Omental fat pad (tissue), 4 donors: ENCODE data around the gene ADAMTS7. TPM values are rescaled to one million over a fixed set of nuclear protein-coding genes. Genes with fewer than 3 reads are reported as not detected.
"Not testable (repeated sequence)": the region's sequence is repeated elsewhere in the genome, so short reads cannot be mapped to it uniquely, and the experiment has no call there.

Experiments used
- ATAC-seq: fragments of 150-250 bp; one replicate; pipeline ENCODE4 v1.9.1; 2016; ENCODE audit warnings: mild to moderate bottlenecking, moderate library complexity; ENCODE audit not compliant: low FRiP score
- DNase-seq: peaks from one replicate; pipeline ENCODE4 v3.0.0-alpha.2; 2019; ENCODE audit warnings: low spot score
- CTCF ChIP-seq, 3 donors: fragments of 450-650 bp; IDR thresholded peaks; one replicate each; pipeline ENCODE4 v1.5.1; 2016 to 2017; ENCODE audit warnings: antibody characterized with exemption in 3 of 3, mild to moderate bottlenecking in 3 of 3, moderate library complexity in 2 of 3
- total RNA-seq, 4 donors: library from RNA; depleted of rRNA; stranded (reverse); fragments of >200 nt; gene quantifications; one replicate each; pipeline ENCODE4 v1.1.0, GENCODE V29; 2016

Gene ADAMTS7
- total RNA-seq, 4 donors from 2014 or later, result 4.4 to 7.8 (median 6.3) TPM

DNA sequence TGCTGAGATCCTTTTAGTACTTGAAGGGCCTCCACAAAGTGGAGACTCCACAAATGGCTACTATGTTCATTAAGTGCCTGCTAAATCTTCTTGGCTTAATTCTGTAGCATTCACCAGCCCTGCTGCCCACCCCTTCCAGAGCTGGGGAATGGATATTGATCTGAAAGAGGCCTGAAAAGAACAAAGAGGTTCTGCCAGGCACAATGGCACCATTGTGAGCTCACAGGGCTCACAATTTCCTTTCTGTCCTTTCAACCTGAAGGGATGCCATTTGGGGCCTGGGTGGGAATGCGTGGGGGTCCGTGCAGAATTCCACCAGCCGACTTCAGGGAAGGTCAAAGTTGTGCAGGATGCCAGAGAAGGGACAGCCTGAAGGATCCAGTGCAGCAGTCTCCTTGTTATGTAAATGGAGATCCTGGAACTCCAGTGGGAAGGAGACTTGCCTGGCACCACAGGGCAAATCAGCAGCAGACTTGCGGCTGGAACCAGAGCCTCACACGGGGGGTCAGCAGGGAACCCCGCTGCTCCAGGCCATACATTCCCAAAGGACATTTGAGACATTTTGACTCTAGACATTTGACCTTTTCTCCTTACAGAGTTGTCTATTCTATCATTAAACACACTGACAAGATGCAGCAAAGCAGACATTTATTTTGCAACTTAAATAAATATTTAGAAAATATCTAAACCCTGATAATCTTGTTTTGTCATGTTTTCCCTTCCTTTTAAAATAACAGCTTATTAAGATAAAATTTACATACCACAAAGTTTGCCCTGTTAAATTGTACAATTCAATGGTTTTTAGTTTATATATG lies 39.9 kb upstream of the ADAMTS7 start:
- no peak for TF ChIP-seq CTCF (IDR thresholded peaks at IDR 0.05)
- no peak for ATAC-seq

GRCh38 chr15:78850352-78850751 lies 39.1 kb upstream of the ADAMTS7 start:
- ATAC-seq (no peak), DNase-seq (no peak)
- no peak for TF ChIP-seq CTCF (IDR thresholded peaks at IDR 0.05)

More for the DNA sequence above, 39.9 kb upstream of the ADAMTS7 start:
- DNase-seq, result no peak

DNA sequence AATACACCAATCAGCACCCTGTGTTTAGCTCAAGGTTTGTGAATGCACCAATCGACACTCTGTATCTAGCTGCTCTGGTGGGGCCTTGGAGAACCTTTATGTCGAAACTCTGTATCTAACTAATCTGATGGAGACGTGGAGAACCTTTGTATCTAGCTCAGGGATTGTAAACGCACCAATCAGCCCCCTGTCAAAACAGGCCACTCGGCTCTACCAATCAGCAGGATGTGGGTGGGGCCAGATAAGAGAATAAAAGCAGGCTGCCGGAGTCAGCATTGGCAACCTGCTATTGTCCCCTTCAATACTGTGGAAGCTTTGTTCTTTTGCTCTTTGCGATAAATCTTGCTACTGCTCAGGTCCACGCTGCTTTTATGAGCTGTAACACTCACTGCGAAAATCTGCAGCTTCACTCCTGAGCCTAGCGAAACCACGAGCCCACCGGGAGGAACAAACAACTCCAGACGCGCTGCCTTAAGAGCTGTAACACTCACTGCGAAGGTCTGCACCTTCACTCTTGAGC lies 36.2 kb upstream of the ADAMTS7 start:
- DNase-seq, ATAC-seq: not testable (repeated sequence)

DNA sequence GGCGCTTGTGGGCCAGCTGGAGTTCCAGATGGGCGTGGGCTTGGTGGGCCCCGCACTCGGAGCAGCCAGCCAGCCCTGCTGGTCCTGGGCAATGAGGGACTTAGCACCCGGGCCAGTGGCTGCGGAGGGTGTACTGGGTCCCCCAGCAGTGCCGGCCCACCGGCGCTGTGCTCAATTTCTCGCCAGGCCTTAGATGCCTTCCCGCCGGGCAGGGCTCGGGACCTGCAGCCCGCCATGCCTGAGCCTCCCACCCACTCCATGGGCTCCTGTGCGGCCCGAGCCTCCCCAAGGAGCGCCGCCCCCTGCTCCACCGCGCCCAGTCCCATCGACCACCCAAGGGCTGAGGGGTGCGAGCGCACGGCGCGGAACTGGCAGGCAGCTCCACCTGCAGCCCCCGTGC lies 35.6 kb upstream of the ADAMTS7 start:
- DNase-seq, result not testable (repeated sequence)

DNA sequence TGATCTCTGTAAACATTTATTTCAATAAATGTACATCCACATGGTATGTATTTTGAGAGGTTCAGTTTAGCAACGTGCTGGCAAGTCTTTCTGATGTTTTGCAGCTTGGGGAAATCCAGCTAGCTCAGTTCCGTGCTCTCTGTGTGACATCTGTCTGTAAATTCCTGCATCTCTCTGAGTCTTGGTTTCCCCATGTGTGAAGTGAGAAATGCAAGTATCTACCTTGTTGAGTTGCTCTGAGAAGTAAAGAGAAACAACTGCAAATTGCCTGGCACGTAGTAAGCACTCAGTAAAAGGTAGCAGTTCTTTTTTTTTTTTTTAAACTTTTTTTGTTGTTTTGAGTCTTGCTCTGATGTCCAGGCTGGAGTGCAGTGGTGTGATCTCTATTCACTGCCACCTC lies 31.3 kb upstream of the ADAMTS7 start:
- TF ChIP-seq CTCF (IDR thresholded peaks at IDR 0.05), result no peak
- ATAC-seq (no peak), DNase-seq (no peak)

More for the DNA sequence above, 35.6 kb upstream of the ADAMTS7 start:
- ATAC-seq, result not testable (repeated sequence)

- no peak for TF ChIP-seq CTCF (IDR thresholded peaks at IDR 0.05)
- DNase-seq, result no peak
- no peak for ATAC-seq
Observed at GRCh38 chr15:78841891-78842290, 30.6 kb upstream of the ADAMTS7 start.

DNA sequence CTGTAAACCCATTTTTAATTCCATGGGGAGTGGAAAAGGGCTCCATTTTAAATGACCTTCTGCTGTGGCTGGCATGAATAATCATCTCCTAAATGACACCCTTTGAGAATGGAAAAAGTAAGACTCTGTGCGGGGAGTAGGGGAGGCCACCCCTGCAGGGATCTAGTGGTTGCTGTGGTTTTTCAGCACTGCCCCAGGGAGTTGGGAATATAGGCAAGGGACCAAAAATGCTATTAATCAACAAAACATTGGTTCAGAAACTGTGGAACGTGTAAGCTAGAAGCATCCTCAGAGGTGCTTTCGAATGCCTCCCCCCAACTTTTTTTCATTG lies 30.1 kb upstream of the ADAMTS7 start:
- no peak for TF ChIP-seq CTCF (IDR thresholded peaks at IDR 0.05)
- ATAC-seq, result no peak
- no peak for DNase-seq

DNA sequence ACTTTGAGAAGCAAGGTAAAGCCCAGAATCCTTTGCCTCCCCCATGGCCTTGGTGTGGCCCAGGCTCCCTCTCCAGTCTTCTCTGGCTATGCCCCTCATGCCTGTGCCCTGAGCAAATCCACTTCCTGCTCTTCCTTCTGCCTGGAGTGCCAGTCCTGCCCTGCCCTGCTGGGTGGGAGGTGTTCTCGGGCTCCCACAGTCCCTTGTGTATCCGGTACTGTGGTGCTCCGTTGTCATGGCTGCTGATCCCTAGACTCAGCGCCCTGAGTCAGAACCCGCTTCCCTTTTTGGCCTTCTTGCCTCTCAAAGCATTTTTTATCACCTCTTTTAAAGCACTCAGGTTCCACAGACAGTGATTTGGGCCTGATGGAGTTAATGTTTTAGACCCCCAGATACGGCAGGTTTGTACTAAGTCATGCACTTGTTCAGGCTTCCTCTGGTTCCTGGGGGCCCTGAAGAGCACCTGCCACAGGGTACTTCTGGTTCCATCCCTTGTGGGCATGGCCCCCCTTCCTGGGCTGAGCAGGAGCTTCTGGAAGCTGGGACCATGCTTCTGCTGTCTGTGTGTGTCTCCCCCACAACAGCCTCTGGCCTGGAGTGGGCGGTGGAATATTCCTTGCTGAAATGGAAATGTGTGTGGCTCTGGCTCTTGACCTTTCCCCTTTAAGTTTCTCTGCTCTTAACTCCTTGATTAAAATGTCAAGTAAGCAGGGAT lies 29.6 kb upstream of the ADAMTS7 start:
- no peak for TF ChIP-seq CTCF (IDR thresholded peaks at IDR 0.05)
- no peak for DNase-seq
- ATAC-seq, result no peak

DNA sequence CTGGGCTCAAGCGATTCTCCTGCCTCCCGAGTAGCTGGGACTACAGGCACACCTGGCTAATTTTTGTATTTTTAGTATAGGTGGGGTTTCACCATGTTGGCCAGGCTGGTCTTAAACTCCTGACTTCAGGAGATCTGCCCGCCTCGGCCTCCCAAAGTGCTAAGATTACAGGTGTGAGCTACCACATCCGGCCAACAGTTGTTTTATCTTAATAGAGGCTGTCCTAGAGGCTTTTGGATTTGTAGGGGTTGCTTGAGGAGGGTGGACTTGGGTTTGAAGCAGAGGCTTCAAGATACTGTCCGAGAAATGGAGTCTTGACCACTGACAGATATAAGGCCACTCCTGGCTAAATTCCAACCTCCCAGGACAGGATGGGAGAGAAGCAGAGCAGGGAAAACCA lies 27.9 kb upstream of the ADAMTS7 start:
- not testable (repeated sequence) for DNase-seq, ATAC-seq
